GM23338 (cell line): ENCODE results near the gene KIAA1549. TPM values are rescaled to one million over a fixed set of nuclear protein-coding genes. Genes with fewer than 3 reads are reported as not detected.

Experiments
- ATAC-seq: fragments of 200-7000 bp; cut with Tn5 transposase; 3 replicates; pipeline ENCODE4 v1.9.1; 2020
- DNase-seq: peaks from one replicate; pipeline ENCODE4 v3.0.0-alpha.2; 2015; ENCODE audit warnings: low spot score
- H2AFZ ChIP-seq: fragments of 200-600 bp; sonication (generic); 2 replicates; pipeline ENCODE4 v1.8.0; 2016; ENCODE audit warnings: antibody characterized with exemption, mild to moderate bottlenecking, moderate library complexity
- H3F3A ChIP-seq: fragments of 200-600 bp; sonication (generic); replicated peaks from 2 replicates; pipeline ENCODE4 v1.8.0; 2017; ENCODE audit warnings: antibody characterized with exemption, mixed run types, low read depth
- H3K27ac ChIP-seq: fragments of 200-600 bp; sonication (generic); 2 replicates; pipeline ENCODE4 v1.6.1; 2016; ENCODE audit warnings: low read depth
- H3K27me3 ChIP-seq: fragments of 200-600 bp; sonication (generic); 2 replicates; pipeline ENCODE4 v1.8.0; 2016; ENCODE audit warnings: mild to moderate bottlenecking, mixed run types, moderate library complexity; ENCODE audit not compliant: insufficient read depth
- H3K36me3 ChIP-seq: fragments of 200-600 bp; sonication (generic); 2 replicates; pipeline ENCODE4 v1.8.0; 2016; ENCODE audit warnings: mild to moderate bottlenecking; ENCODE audit not compliant: insufficient read depth
- H3K4me1 ChIP-seq: fragments of 200-600 bp; sonication (generic); 2 replicates; pipeline ENCODE4 v1.8.0; 2016; ENCODE audit warnings: mild to moderate bottlenecking, moderate library complexity; ENCODE audit not compliant: insufficient read depth
- H3K4me2 ChIP-seq: fragments of 200-600 bp; sonication (generic); 2 replicates; pipeline ENCODE4 v1.7.1; 2017; ENCODE audit warnings: mixed run types
- H3K4me3 ChIP-seq: fragments of 200-600 bp; sonication (generic); 2 replicates; pipeline ENCODE4 v1.6.1; 2016; ENCODE audit warnings: mixed run types
- H3K79me2 ChIP-seq: fragments of 200-600 bp; sonication (generic); replicated peaks from 2 replicates; pipeline ENCODE4 v1.8.0; 2017; ENCODE audit warnings: mild to moderate bottlenecking; ENCODE audit not compliant: insufficient read depth
- H3K9me2 ChIP-seq: fragments of 200-600 bp; sonication (generic); 2 replicates; pipeline ENCODE4 v1.8.0; 2017; ENCODE audit not compliant: insufficient read depth
- H4K20me1 ChIP-seq: fragments of 200-600 bp; sonication (generic); replicated peaks from 2 replicates; pipeline ENCODE4 v1.8.0; 2017; ENCODE audit warnings: mild to moderate bottlenecking; ENCODE audit not compliant: insufficient read depth
- H3K27ac Mint-ChIP-seq: 2 replicates; pipeline ENCODE4 v1.8.0; 2020; ENCODE audit warnings: inconsistent platforms, mild to moderate bottlenecking, moderate library complexity, mixed read lengths
- H3K27me3 Mint-ChIP-seq: 3 replicates; pipeline ENCODE4 v1.8.0; 2022; ENCODE audit warnings: low read depth, mild to moderate bottlenecking, moderate library complexity, mixed read lengths, inconsistent platforms; ENCODE audit not compliant: insufficient read depth, poor library complexity
- H3K36me3 Mint-ChIP-seq: 3 replicates; pipeline ENCODE4 v1.8.0; 2021; ENCODE audit warnings: low read depth, mild to moderate bottlenecking, inconsistent platforms, moderate library complexity, mixed read lengths
- H3K4me1 Mint-ChIP-seq: 3 replicates; pipeline ENCODE4 v1.8.0; 2020; ENCODE audit warnings: mild to moderate bottlenecking, inconsistent platforms, mixed read lengths
- H3K4me3 Mint-ChIP-seq: 3 replicates; pipeline ENCODE4 v1.8.0; 2021; ENCODE audit warnings: moderate library complexity, mild to moderate bottlenecking, inconsistent platforms, mixed read lengths
- H3K9me3 Mint-ChIP-seq: 3 replicates; pipeline ENCODE4 v1.8.0; 2020; ENCODE audit warnings: moderate library complexity, mild to moderate bottlenecking, inconsistent platforms, mixed read lengths
- CREB1 ChIP-seq: fragments of 250-450 bp; sonication (Bioruptor Pico); IDR thresholded peaks from 2 replicates; pipeline ENCODE4 v1.5.0; 2020; ENCODE audit warnings: low read depth, mild to moderate bottlenecking, moderate library complexity
- ETS1 ChIP-seq: IDR thresholded peaks from 2 replicates; pipeline ENCODE4 v1.6.1; 2016; ENCODE audit warnings: antibody characterized with exemption
- EZH2 ChIP-seq: fragments of 200-600 bp; sonication (generic); IDR thresholded peaks from one replicate; pipeline ENCODE4 v1.8.0; 2017; ENCODE audit warnings: antibody characterized with exemption, mild to moderate bottlenecking, low read depth; ENCODE audit not compliant: unreplicated experiment
- EZH2phosphoT487 ChIP-seq: fragments of 200-600 bp; sonication (generic); IDR thresholded peaks from one replicate; pipeline ENCODE4 v1.8.1; 2018; ENCODE audit warnings: antibody characterized with exemption; ENCODE audit not compliant: unreplicated experiment
- JUNB ChIP-seq: IDR thresholded peaks from one replicate; pipeline ENCODE4 v1.6.1; 2016; ENCODE audit warnings: antibody characterized with exemption; ENCODE audit not compliant: unreplicated experiment
- NANOG ChIP-seq: IDR thresholded peaks from 2 replicates; pipeline ENCODE4 v1.6.1; 2016; ENCODE audit warnings: antibody characterized with exemption, borderline replicate concordance
- POLR2AphosphoS5 ChIP-seq: IDR thresholded peaks from 2 replicates; pipeline ENCODE4 v1.6.1; 2016; ENCODE audit warnings: antibody characterized with exemption, low read depth
- STAT1 ChIP-seq: IDR thresholded peaks from one replicate; pipeline ENCODE4 v1.6.1; 2016; ENCODE audit warnings: antibody characterized with exemption; ENCODE audit not compliant: unreplicated experiment
- ZNF114 ChIP-seq: fragments of 250-450 bp; sonication (Bioruptor Pico); IDR thresholded peaks from 2 replicates; pipeline ENCODE4 v1.5.0; 2020; ENCODE audit warnings: mild to moderate bottlenecking, moderate library complexity
- ZNF331 ChIP-seq: fragments of 250-450 bp; sonication (Bioruptor Pico); IDR thresholded peaks from 2 replicates; pipeline ENCODE4 v1.5.0; 2020; ENCODE audit warnings: low read depth, mild to moderate bottlenecking, moderate library complexity
- polyA plus RNA-seq: library from polyadenylated mRNA; unstranded; fragments of >200 nt; fragmentation: Nextera tagmentation; extraction: Ambion mirVana; gene quantifications from 2 replicates; pipeline ENCODE4 v1.2.1, GENCODE V29; 2016
- total RNA-seq: library from RNA; depleted of rRNA; stranded (reverse); fragments of >200 nt; shearing (Covaris generic); gene quantifications from 2 replicates; pipeline ENCODE4 v1.2.3, GENCODE V29; 2014
- TF ChIP-seq, protein P1 (sequence below): IDR thresholded peaks from one replicate; pipeline ENCODE4 v1.6.1; 2018; ENCODE audit warnings: antibody characterized with exemption; ENCODE audit not compliant: unreplicated experiment
- TF ChIP-seq, protein P2 (sequence below): fragments of 250-450 bp; sonication (Bioruptor Pico); IDR thresholded peaks from 2 replicates; pipeline ENCODE4 v1.5.0; 2020; ENCODE audit warnings: mild to moderate bottlenecking, moderate library complexity
- TF ChIP-seq, protein P3 (sequence below), 2 experiments: fragments of 200-600 bp in 1 of 2; sonication (generic) in 1 of 2; conservative IDR thresholded peaks; 2 replicates each; pipeline versions ENCODE4 v1.5.1 to v1.6.1; 2016 to 2017; ENCODE audit warnings: antibody characterized with exemption in 2 of 2, low read depth in 2 of 2, mild to moderate bottlenecking in 2 of 2, moderate library complexity in 1 of 2

KIAA1549 gene
- total and polyA plus RNA-seq, 2 experiments from 2014 or later: 3.6 to 13.5 TPM

GRCh38 chr7:138852469-138852868 is 128.7 kb downstream of the KIAA1549 start:
- Mint-ChIP-seq H3K4me3 (no peak overlapping the region), H3K27me3 (peaks cover 4% of the 10 kb centered on the region), H3K27ac (no peak overlapping the region), H3K4me1 (peaks cover 50% of the 10 kb centered on the region), H3K9me3 (peaks cover 8% of the 10 kb centered on the region; the same call in 2 of the 3 replicates), H3K36me3 (peaks cover 51% of the 10 kb centered on the region)
- Histone ChIP-seq H3K27ac (no peak overlapping the region), H3K4me2 (no peak overlapping the region), H4K20me1 (no peaks in the 10 kb centered on the region), H3K27me3 (no peaks in the 10 kb centered on the region), H3K79me2 (no peaks in the 10 kb centered on the region), H3K36me3 (peaks cover 16% of the 10 kb centered on the region), H2AFZ (no peak overlapping the region), H3F3A (no peaks in the 10 kb centered on the region), H3K4me1 (peaks cover 29% of the 10 kb centered on the region), H3K4me3 (no peak overlapping the region), H3K9me2 (no peaks in the 10 kb centered on the region)
- no peak for TF ChIP-seq JUNB
- TF ChIP-seq ZNF114 (CRISPR knock-in tag): no peak
- TF ChIP-seq, protein P1, sequence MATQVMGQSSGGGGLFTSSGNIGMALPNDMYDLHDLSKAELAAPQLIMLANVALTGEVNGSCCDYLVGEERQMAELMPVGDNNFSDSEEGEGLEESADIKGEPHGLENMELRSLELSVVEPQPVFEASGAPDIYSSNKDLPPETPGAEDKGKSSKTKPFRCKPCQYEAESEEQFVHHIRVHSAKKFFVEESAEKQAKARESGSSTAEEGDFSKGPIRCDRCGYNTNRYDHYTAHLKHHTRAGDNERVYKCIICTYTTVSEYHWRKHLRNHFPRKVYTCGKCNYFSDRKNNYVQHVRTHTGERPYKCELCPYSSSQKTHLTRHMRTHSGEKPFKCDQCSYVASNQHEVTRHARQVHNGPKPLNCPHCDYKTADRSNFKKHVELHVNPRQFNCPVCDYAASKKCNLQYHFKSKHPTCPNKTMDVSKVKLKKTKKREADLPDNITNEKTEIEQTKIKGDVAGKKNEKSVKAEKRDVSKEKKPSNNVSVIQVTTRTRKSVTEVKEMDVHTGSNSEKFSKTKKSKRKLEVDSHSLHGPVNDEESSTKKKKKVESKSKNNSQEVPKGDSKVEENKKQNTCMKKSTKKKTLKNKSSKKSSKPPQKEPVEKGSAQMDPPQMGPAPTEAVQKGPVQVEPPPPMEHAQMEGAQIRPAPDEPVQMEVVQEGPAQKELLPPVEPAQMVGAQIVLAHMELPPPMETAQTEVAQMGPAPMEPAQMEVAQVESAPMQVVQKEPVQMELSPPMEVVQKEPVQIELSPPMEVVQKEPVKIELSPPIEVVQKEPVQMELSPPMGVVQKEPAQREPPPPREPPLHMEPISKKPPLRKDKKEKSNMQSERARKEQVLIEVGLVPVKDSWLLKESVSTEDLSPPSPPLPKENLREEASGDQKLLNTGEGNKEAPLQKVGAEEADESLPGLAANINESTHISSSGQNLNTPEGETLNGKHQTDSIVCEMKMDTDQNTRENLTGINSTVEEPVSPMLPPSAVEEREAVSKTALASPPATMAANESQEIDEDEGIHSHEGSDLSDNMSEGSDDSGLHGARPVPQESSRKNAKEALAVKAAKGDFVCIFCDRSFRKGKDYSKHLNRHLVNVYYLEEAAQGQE: no peak
- TF ChIP-seq, protein P2, sequence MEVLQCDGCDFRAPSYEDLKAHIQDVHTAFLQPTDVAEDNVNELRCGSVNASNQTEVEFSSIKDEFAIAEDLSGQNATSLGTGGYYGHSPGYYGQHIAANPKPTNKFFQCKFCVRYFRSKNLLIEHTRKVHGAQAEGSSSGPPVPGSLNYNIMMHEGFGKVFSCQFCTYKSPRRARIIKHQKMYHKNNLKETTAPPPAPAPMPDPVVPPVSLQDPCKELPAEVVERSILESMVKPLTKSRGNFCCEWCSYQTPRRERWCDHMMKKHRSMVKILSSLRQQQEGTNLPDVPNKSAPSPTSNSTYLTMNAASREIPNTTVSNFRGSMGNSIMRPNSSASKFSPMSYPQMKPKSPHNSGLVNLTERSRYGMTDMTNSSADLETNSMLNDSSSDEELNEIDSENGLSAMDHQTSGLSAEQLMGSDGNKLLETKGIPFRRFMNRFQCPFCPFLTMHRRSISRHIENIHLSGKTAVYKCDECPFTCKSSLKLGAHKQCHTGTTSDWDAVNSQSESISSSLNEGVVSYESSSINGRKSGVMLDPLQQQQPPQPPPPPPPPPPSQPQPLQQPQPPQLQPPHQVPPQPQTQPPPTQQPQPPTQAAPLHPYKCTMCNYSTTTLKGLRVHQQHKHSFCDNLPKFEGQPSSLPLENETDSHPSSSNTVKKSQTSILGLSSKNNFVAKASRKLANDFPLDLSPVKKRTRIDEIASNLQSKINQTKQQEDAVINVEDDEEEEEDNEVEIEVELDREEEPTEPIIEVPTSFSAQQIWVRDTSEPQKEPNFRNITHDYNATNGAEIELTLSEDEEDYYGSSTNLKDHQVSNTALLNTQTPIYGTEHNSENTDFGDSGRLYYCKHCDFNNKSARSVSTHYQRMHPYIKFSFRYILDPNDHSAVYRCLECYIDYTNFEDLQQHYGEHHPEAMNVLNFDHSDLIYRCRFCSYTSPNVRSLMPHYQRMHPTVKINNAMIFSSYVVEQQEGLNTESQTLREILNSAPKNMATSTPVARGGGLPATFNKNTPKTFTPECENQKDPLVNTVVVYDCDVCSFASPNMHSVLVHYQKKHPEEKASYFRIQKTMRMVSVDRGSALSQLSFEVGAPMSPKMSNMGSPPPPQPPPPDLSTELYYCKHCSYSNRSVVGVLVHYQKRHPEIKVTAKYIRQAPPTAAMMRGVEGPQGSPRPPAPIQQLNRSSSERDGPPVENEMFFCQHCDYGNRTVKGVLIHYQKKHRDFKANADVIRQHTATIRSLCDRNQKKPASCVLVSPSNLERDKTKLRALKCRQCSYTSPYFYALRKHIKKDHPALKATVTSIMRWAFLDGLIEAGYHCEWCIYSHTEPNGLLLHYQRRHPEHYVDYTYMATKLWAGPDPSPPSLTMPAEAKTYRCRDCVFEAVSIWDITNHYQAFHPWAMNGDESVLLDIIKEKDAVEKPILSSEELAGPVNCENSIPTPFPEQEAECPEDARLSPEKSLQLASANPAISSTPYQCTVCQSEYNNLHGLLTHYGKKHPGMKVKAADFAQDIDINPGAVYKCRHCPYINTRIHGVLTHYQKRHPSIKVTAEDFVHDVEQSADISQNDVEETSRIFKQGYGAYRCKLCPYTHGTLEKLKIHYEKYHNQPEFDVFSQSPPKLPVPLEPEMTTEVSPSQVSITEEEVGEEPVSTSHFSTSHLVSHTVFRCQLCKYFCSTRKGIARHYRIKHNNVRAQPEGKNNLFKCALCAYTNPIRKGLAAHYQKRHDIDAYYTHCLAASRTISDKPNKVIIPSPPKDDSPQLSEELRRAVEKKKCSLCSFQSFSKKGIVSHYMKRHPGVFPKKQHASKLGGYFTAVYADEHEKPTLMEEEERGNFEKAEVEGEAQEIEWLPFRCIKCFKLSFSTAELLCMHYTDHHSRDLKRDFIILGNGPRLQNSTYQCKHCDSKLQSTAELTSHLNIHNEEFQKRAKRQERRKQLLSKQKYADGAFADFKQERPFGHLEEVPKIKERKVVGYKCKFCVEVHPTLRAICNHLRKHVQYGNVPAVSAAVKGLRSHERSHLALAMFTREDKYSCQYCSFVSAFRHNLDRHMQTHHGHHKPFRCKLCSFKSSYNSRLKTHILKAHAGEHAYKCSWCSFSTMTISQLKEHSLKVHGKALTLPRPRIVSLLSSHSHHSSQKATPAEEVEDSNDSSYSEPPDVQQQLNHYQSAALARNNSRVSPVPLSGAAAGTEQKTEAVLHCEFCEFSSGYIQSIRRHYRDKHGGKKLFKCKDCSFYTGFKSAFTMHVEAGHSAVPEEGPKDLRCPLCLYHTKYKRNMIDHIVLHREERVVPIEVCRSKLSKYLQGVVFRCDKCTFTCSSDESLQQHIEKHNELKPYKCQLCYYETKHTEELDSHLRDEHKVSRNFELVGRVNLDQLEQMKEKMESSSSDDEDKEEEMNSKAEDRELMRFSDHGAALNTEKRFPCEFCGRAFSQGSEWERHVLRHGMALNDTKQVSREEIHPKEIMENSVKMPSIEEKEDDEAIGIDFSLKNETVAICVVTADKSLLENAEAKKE (CRISPR knock-in tag): no peak
- TF ChIP-seq ZNF331 (CRISPR knock-in tag): no peak
- no peak for TF ChIP-seq ETS1
- TF ChIP-seq POLR2AphosphoS5: no peak
- TF ChIP-seq EZH2: no peak
- TF ChIP-seq EZH2phosphoT487: no peak
- TF ChIP-seq STAT1: no peak
- TF ChIP-seq NANOG: no peak
- no peak for TF ChIP-seq CREB1 (CRISPR knock-in tag)
- TF ChIP-seq, protein P3, sequence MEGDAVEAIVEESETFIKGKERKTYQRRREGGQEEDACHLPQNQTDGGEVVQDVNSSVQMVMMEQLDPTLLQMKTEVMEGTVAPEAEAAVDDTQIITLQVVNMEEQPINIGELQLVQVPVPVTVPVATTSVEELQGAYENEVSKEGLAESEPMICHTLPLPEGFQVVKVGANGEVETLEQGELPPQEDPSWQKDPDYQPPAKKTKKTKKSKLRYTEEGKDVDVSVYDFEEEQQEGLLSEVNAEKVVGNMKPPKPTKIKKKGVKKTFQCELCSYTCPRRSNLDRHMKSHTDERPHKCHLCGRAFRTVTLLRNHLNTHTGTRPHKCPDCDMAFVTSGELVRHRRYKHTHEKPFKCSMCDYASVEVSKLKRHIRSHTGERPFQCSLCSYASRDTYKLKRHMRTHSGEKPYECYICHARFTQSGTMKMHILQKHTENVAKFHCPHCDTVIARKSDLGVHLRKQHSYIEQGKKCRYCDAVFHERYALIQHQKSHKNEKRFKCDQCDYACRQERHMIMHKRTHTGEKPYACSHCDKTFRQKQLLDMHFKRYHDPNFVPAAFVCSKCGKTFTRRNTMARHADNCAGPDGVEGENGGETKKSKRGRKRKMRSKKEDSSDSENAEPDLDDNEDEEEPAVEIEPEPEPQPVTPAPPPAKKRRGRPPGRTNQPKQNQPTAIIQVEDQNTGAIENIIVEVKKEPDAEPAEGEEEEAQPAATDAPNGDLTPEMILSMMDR (conservative IDR thresholded peaks at IDR 0.05; ENCODE audit: low read depth in 2 of 2): no peak
- ATAC-seq (no peak), DNase-seq (no peak)
